Medulla oblongata (tissue), 1 donor: Measurements from ENCODE around the gene GRIK2.
"Not testable (repeated sequence)": the region's sequence is repeated elsewhere in the genome, so short reads cannot be mapped to it uniquely, and the experiment has no call there.

Experiments
- DNase-seq: peaks from one replicate; pipeline ENCODE4 v3.0.0-alpha.2; 2015; ENCODE audit errors: extremely low spot score

The GRIK2 gene

GRCh38 chr6:102015431-102015830 lies 621.9 kb downstream of the GRIK2 start:
- DNase-seq = no peak

- no peak for DNase-seq
These were observed 628.8 kb downstream of the GRIK2 start for GRCh38 chr6:102022281-102022680.

GRCh38 chr6:102022803-102023202 lies 629.3 kb downstream of the GRIK2 start:
- no peak for DNase-seq

- no peak for DNase-seq
These were observed 630.6 kb downstream of the GRIK2 start for GRCh38 chr6:102023977-102024657.

- DNase-seq = no peak
These were observed 633.1 kb downstream of the GRIK2 start for GRCh38 chr6:102026649-102027048.

GRCh38 chr6:102028176-102028575 lies 634.7 kb downstream of the GRIK2 start:
- no peak for DNase-seq

GRCh38 chr6:102038964-102039363 lies 645.5 kb downstream of the GRIK2 start:
- no peak for DNase-seq

GRCh38 chr6:102039441-102039840 lies 645.9 kb downstream of the GRIK2 start:
- no peak for DNase-seq

GRCh38 chr6:102051001-102051400 lies 657.5 kb downstream of the GRIK2 start:
- DNase-seq = no peak

- DNase-seq = no peak
These were observed 658.2 kb downstream of the GRIK2 start for GRCh38 chr6:102051720-102052119.

GRCh38 chr6:102064142-102064541 lies 670.6 kb downstream of the GRIK2 start:
- no peak for DNase-seq

- DNase-seq = no peak
These were observed 672.8 kb downstream of the GRIK2 start for GRCh38 chr6:102066301-102066700.

- no peak for DNase-seq
These were observed 674.9 kb downstream of the GRIK2 start for GRCh38 chr6:102068349-102068929.

- DNase-seq = no peak
These were observed 682.0 kb downstream of the GRIK2 start for GRCh38 chr6:102075539-102075938.

GRCh38 chr6:102085257-102085656 lies 691.7 kb downstream of the GRIK2 start:
- DNase-seq = no peak

- not testable (repeated sequence) for DNase-seq
These were observed 694.7 kb downstream of the GRIK2 start for GRCh38 chr6:102088160-102088559.

GRCh38 chr6:102114402-102114801 lies 720.9 kb downstream of the GRIK2 start:
- no peak for DNase-seq

- no peak for DNase-seq
These were observed 722.4 kb downstream of the GRIK2 start for GRCh38 chr6:102115911-102116310.

GRCh38 chr6:102118034-102118433 lies 724.5 kb downstream of the GRIK2 start:
- no peak for DNase-seq
